GM19043 (cell line): Measurements from ENCODE around the gene ABCC5.
"Not testable (repeated sequence)": the region's sequence is repeated elsewhere in the genome, so short reads cannot be mapped to it uniquely, and the experiment has no call there.

Experiments
- ATAC-seq: cut with Tn5 transposase; IDR thresholded peaks from one replicate; pipeline ENCODE4 v1.9.1; 2021; ENCODE audit warnings: low read depth; ENCODE audit not compliant: unreplicated experiment

Gene ABCC5

DNA sequence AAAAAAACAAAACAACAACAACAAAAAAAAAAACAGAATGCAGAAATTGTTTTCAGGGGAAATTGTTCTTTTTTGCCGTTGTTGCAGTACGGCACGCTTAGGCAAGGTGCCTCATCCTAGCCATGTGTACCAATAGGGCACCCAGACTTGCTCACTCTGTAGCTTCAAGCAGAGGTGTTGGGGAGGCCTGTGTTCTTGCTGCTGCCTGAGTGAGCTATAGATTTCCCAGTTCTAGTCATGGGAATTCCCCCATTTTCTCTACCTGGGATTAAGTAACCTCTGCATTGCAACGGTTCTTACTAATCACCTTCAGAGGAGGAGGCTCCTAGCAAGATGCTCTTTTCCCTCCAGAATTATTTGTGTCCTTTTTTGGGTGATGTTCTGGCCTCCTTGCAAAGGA is 120.1 kb downstream of the ABCC5 start:
- no peak for ATAC-seq

DNA sequence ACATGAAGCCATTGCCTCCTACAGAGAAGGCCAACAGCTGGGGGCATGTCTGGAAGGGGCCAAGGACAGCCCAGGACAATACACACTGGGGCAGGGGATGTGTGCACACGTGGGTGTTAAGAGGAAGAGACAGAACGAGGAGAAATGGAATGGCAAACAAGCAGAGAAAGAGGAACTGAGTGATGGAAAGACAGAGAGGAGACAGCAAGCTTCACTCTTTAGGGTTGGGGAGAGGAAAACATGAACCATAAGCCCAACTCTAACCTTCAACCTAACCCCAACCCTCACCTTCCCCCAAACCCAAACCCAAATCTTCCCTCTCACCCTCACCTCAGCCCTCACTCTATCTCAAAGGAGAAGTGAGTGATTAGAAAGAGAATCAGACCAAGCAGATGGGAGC is 121.1 kb downstream of the ABCC5 start:
- no peak for ATAC-seq

- no peak for ATAC-seq
Measured at GRCh38 chr3:183896184-183896583, 121.5 kb downstream of the ABCC5 start.

GRCh38 chr3:183895774-183896173 is 121.9 kb downstream of the ABCC5 start:
- ATAC-seq = no peak

GRCh38 chr3:183895296-183895695 is 122.4 kb downstream of the ABCC5 start:
- no peak for ATAC-seq

DNA sequence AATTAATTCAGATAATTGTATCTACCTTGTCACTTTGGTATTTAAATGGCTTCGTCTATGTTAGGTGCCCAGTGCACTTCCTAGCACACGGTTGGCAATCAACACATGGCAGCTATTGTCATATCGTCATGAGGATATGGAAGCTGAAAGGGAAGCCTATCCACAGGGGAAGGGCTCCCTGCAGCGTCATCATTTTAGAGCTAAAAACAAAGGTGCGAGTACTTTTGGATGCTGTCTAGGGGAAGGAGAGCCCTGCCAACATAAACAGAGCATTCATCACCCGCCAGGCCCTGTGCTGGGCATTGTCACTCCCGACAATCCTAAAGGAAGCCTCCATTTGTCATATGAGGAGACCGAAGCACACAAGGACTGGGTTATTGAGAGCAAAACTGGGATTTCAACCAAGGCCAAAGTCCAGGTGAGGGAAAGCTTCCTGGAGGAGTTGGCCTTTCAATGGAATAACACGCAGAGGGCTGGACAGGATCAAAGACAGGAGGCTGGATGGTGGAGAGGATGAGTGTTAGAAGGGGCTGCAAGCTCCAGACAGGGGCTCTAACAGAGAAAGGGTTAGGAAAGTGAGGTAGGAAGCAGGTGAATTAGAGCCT is 125.0 kb downstream of the ABCC5 start:
- ATAC-seq = no peak

GRCh38 chr3:183885766-183886165 is 131.9 kb downstream of the ABCC5 start:
- ATAC-seq = no peak

GRCh38 chr3:183884427-183885296 is 133.0 kb downstream of the ABCC5 start, which contains the start of gene PARL:
Gene PARL, minus strand, starts transcription at chr3:183884880. Its CDS starts 34 bp downstream, at chr3:183884846.
- ATAC-seq = peak; percentile 98

DNA sequence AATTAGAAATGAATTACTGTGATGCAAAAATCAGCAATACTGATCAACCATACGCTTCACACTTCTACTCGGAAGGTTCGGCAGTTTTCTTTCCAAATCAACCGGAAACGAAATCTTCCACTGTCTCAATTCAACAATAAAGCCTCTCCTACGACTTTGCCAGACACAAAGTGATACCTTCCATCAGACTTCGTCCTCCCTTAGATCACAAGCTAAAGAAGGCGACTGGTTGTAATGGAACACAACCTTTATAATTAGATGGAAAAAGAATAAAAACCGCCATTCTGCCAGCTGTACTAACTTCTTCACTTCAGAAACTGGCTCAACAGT is 133.6 kb downstream of the ABCC5 start:
- ATAC-seq = no peak

- ATAC-seq = no peak
Measured at GRCh38 chr3:183883291-183884096, 134.2 kb downstream of the ABCC5 start.

GRCh38 chr3:183880121-183880520 is 137.6 kb downstream of the ABCC5 start:
- no peak for ATAC-seq

DNA sequence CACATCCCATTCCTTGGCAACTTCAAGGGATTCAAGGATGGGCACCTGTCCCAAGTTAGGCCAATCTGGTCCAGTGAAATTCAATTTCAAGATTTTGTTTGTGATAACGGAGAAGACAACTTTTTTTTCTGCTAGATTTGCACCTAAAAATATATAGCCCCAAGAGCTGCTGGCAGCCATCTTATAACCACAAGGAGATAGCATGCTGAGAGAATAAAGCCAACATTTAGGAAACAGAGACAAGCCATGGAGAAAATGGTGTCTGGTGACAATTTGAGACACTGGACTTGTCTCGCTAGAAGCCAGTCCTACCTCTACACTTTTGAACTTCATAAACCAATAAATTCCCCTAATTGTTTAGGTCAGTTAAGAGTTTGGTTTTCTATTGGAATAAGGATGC is 138.4 kb downstream of the ABCC5 start:
- no peak for ATAC-seq

DNA sequence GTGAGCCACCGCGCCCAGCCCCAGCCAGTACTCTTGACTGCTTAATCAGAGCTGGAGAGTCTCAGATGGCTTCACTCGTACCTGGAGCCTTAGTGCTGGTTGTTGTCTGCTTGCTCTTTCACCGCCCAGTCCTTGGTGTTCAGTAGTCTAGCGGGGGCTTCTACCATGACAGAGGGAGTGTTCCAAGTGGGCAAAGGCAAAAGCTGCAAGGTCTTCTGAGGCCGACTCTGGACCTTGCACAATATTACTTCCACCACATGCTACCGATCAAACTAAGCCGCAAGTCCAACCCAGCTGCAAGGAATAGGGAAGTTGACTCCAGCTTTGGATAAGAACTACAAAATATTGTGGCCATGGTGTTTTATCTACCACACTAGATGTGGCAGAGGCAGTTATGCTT is 139.6 kb downstream of the ABCC5 start:
- no peak for ATAC-seq

- not testable (repeated sequence) for ATAC-seq
Measured at GRCh38 chr3:183877227-183877626, 140.5 kb downstream of the ABCC5 start.

DNA sequence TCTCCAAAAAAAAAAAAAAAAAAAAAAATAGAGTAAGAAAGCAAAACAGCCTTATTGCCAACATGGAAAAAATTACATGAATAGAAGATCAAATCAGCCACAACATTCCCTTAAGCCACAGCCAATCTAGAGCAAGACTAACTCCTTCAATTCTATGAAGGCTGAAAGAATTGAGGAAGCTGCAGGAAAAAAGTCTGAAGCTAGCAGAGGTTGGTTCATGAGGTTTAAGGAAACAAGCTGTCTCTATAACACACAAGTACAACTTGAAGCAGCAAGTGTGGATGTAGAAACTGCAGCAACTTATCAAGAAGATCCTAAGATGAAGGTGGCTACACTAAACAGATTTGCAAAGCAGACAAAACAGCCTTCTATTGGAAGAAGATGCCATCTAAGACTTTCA is 142.3 kb downstream of the ABCC5 start:
- ATAC-seq = no peak

DNA sequence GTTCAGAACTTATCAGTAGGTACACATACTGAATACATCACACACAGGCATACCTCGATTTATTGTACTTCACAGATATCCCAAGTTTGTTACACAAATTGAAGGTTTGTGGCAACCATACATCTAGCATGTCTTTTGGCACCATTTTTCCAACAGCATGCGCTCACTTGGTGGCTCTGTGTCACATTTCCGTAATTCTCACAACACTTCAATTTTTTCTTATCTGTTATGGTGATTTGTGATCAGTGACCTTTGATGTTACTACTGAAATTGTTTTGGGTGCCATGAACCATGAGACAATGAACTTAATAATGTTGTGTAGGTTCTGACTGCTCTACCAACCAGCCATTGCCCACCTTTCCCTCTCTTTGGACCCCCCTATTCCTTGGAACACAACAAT is 143.8 kb downstream of the ABCC5 start:
- no peak for ATAC-seq

DNA sequence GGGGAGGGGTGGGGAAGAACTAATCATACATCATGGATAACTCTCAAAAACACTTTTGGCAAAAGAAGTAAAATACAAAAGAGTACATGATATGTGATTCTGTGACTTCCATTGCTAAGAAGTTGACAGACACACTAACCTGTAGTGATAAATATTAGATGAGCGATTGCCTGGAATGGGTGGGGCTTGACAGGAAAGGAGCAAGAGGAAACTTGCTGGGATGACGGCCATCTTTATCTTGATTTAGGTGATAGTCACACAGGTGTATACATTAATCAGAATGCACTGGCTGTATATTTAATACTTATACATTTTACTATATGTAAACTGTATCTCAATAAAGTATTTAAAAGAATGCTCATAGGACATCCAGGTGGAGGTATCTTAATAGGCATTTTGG is 146.1 kb downstream of the ABCC5 start:
- no peak for ATAC-seq

DNA sequence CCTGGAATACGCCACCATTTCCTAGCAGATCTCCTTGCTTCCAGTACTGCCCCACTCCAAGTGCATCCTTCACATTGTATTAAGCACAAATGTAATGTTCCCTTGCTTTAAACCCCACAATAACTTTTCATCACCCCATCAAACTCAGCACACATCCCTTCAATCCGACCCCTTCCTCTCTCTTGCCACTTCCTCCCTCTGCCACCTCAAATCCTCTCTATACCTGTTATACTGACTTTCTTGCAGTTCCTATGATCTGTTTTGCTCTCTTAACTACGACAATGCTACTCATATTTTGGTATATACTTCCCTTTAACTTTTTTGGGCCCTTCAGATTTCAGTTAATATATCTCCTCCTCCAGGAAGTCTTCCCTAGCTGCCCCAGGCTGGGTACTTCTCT is 147.1 kb downstream of the ABCC5 start:
- no peak for ATAC-seq
